Muscle layer of duodenum (tissue), 2 donors: ENCODE results near the gene BRD9.
"Not testable (repeated sequence)": the region's sequence is repeated elsewhere in the genome, so short reads cannot be mapped to it uniquely, and the experiment has no call there.

Source experiments
- H3K27ac ChIP-seq: one replicate; pipeline ENCODE4 v1.7.0; 2013; ENCODE audit warnings: mild to moderate bottlenecking, low read length
- H3K27me3 ChIP-seq: one replicate; pipeline ENCODE4 v1.7.0; 2013; ENCODE audit warnings: low read depth, mild to moderate bottlenecking, control low read depth, low read length
- H3K36me3 ChIP-seq, 2 donors: one replicate each; pipeline ENCODE4 v1.7.0; 2013; ENCODE audit warnings: low read length in 2 of 2, control low read depth in 1 of 2, mild to moderate bottlenecking in 1 of 2; ENCODE audit not compliant: insufficient read depth in 2 of 2, control insufficient read depth in 1 of 2
- H3K4me1 ChIP-seq, 2 donors: one replicate each; pipeline ENCODE4 v1.7.0; 2013; ENCODE audit warnings: low read length in 2 of 2, mild to moderate bottlenecking in 2 of 2, control low read depth in 1 of 2, moderate library complexity in 1 of 2; ENCODE audit not compliant: insufficient read depth in 2 of 2, control insufficient read depth in 1 of 2
- H3K4me3 ChIP-seq, 2 donors: one replicate each; pipeline ENCODE4 v1.7.0; 2013; ENCODE audit warnings: low read length in 2 of 2, low read depth in 1 of 2, mild to moderate bottlenecking in 1 of 2
- H3K9me3 ChIP-seq, 2 donors: one replicate each; pipeline ENCODE4 v1.7.0; 2013; ENCODE audit warnings: low read length in 2 of 2, control low read depth in 1 of 2, mild to moderate bottlenecking in 1 of 2; ENCODE audit not compliant: control insufficient read depth in 1 of 2
- donor health status: healthy.

BRD9 gene

DNA sequence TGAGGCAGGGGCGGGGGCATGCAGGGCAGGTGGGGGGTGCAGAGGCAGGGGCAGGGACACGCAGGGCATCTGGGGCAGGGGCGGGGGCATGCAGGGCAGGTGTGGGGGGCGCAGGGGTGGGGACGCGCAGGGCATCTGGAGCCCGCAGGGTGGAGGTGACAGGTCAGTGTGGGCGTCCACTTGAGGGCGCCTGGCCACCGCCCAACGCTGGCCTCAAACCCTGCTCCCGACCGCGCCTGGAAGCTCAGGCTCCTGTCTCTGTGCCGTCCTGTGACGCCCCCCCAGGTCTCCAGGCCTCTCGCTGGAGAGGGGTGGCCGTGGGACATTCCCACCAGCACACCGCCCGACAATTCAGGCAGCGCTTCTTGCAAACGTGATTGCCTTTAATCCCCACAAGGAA lies 48.7 kb downstream of the BRD9 start:
- not testable (repeated sequence) for H3K27ac ChIP-seq, H3K9me3 ChIP-seq, H3K4me3 ChIP-seq, H3K4me1 ChIP-seq, H3K27me3 ChIP-seq, H3K36me3 ChIP-seq

DNA sequence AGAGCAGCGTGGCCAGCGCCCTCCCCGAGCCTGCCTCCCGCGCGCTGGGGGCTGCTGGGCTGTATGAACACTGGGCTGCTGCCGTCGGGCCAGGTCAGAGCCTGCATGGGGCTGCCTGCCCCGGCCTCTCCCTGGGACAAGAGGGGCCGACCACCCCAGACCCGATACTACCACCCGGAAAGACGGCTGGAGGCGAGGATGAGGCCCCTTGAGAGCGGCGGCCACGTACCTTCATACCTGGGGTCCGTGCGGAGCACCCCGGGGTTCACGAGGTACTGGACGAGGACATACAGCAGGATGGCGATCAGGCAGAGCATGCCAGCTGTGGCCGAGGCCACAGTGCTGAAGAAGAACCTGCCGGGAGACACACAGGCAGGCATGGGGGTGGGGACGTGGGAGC lies 49.2 kb downstream of the BRD9 start:
- not testable (repeated sequence) for H3K9me3 ChIP-seq, H3K27me3 ChIP-seq, H3K4me3 ChIP-seq, H3K4me1 ChIP-seq, H3K36me3 ChIP-seq, H3K27ac ChIP-seq

DNA sequence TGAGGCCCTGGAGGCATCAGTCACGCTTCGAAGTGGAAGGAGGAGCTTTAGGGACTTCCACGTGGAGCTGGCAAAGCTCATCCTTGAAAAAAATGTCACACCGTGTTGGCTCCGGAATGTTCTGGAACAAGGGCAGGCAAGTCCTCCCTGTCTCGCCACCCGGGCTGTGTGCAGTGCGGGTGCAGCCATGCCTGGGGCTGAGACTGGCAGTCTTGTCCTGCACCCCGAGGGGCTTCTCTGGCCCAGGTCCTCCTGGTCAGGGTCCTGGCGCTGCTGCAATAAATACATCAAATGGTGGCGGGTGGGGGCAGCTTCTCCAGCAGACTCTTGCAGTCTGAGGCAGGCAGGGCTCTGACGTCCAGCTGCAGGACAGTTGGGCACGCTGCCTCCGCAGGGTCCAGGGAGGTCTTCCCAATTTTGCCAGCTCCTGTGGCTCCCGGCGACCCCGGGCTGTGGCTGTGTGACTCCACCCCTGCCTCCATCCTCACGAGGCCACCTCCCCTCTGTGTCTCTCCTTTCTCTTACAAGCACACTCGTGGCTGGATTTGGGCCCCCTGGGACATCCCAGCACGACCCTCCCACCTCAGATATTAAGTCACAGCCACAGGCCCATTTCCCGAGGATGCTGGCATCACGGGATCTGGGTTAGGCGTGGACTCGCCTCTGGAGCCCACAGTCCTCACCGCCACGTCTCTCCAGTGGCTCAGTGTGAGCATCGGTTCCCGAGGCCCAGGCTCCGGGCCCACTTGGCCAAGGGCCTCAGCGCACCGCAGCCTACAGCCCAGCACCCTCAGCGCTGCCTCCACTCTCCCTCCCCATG lies 50.0 kb downstream of the BRD9 start:
- not testable (repeated sequence) for H3K9me3 ChIP-seq, H3K27ac ChIP-seq, H3K27me3 ChIP-seq, H3K4me1 ChIP-seq, H3K36me3 ChIP-seq, H3K4me3 ChIP-seq

DNA sequence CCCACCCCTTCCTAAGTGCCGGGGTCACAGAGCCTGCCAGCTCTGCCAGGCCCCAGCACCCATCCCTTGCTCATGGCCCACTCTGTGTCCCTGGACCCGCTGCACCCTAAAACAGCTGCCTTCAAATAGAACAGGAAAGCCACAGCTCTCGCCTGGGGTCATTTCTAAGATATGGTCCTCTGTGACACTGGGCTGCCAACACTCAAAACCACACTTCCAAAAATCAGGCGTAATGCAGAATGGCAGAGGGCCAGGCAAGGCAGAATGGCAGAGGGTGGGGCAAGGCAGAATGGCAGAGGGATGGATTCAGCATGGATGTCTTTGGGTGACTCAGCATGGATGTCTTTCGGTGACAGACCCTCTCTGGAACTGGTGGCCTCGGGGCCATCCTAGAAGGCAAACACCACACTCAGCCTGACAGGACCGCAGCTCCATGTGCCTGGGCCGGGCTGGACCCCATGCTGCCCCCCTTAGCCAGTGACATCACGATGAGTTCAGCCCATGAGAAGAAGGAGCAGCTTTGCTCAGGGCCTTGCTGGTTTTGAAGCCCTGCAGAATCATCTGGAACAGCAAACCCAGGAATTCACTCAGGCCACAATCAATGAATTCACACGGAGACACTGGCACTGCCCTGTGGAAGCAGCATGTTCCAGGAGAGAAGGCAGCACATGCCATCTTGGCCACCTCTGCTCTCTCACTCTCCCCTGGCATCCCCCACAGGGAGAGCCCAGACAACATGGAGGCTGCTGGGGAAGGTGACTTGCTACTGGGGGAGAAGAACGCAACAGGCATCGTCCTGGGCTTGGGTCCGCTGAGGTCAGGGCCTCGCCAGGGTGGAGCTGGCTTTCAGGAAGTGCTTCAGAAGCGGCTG lies 50.8 kb downstream of the BRD9 start:
- H3K9me3 ChIP-seq, H3K27ac ChIP-seq, H3K4me3 ChIP-seq, H3K4me1 ChIP-seq, H3K36me3 ChIP-seq, H3K27me3 ChIP-seq: not testable (repeated sequence)

DNA sequence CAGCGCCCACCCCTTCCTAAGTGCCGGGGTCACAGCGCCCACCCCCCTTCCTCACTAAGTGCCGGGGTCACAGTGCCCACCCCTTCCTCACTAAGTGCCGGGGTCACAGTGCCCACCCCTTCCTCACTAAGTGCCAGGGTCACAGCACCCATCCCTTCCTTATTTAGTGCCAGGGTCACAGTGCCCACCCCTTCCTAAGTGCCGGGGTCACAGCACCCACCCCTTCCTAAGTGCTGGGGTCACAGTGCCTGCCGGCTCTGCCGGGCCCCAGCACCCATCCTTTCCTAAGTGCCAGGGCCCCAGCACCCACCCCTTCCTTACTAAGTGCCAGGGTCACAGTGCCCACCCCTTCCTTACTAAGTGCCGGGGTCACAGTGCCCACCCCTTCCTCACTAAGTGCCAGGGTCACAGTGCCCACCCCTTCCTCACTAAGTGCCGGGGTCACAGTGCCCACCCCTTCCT lies 51.6 kb downstream of the BRD9 start:
- not testable (repeated sequence) for H3K36me3 ChIP-seq, H3K4me3 ChIP-seq, H3K4me1 ChIP-seq, H3K9me3 ChIP-seq, H3K27me3 ChIP-seq, H3K27ac ChIP-seq

DNA sequence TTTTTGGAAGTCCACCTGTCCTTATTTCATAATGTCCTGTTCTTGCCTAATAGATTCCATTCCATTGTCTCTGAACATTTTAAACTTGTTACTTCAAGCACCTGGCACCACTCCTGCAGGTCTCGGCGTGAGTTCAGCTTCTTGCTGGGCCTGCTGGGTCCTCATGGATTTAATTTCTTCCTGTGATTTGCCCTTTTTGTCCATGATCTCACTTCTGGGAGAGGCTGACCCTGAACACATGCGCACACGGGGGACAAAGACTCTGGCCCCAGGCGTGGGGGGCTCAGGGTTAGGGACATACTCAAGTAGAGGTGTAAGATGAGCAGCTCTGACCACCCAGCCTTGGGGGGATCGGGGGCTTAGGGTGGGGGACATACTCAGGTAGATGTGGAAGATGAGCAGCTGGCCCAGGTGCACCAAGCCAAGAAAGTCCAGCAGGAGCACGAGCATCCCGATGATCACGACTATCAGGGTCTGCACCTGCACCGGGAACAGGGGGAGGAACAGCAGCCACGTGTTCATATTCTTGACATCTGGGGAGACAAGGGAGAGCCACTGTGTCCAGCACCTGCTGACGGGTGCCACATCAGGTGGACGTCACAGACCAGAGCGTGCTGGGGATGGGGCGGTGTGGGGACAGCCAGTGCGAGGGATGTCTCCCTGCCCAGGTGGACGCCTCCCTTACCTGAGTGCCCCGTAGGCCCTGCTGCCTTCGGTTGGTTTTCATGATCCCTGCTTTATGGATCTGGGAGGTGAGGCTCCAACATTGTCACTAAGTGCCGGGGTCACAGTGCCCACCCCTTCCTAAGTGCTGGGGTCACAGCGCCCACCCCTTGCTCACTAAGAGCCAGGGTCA lies 52.3 kb downstream of the BRD9 start:
- not testable (repeated sequence) for H3K36me3 ChIP-seq, H3K9me3 ChIP-seq, H3K4me1 ChIP-seq, H3K4me3 ChIP-seq, H3K27me3 ChIP-seq, H3K27ac ChIP-seq

DNA sequence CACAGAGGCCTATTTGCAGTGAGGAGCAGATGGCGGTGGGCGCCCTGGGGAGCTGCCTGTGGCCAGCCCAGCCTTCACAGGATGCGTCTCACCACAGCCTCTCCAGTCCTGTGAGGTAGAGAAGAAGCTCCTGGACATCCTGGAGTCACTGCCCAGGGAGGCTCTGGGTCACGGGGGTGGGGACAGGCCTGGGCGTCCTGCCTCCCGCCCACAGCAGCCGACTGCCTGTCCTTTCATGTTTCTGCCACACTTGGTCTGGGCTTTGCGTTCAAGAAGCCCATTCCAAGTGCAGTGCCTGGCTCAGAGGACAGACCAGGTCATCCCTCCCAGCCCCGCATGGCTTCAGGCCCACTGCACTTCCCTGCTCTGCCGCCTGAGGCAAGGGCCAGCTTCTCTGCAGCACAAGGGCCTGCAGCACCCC lies 54.2 kb downstream of the BRD9 start:
- H3K36me3 ChIP-seq, H3K27me3 ChIP-seq, H3K9me3 ChIP-seq, H3K4me3 ChIP-seq, H3K27ac ChIP-seq, H3K4me1 ChIP-seq: not testable (repeated sequence)

DNA sequence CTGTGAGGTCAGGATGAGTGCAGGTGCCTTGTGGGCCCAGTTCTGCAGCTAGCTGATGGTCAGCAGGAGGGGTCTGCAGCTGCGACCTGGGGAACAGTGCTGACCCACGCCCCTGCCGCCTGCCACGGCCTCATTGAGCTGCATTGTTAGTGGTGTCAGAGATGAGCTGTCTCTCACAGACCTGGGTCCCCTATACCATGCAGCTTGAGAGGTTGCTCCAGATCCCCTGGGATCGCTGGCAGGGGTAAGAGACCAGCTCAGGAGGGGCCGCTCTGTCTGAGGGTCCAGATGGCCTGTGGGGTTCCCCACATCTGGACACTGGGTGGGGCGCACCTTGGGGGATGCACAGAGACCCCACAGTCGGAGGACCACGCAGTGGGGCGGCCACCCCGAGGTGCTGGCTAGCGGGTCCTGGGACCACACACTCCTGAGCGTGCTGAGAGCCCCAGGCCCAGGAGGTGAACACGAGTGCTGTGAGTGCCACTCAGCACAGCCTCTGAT lies 54.9 kb downstream of the BRD9 start:
- not testable (repeated sequence) for H3K27ac ChIP-seq, H3K4me3 ChIP-seq, H3K36me3 ChIP-seq, H3K27me3 ChIP-seq, H3K9me3 ChIP-seq, H3K4me1 ChIP-seq

DNA sequence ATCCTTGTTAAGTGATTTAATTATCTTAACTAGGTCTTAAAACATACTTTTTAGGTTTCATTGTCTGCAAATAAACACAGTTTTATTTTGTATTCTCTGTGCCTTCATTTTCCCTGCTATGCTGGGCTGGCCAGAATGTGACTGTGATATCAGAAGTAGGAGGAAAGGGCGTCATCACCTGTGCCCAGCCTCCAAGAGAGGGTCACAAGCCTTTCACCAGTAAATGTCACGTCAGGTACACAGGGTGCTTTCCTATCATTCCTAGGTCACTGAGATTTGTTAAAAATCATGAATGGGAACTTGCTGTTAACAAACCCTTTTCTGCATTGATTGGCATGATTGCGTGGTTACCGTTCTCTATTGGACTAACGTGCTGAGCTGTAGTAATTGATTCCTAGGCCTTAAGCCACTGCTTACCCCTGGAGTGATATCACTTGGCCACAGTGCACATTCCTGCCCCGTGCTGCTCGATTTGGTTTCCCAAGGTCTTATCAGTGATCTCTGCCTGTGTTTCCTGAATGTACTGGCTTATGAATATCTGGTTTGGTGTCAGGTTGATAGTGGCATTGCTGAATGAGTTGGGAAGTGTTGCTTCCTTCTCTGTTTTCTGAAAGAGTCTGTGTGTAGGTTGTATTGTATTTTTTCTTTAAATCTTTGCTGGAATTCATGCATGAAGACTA lies 56.5 kb downstream of the BRD9 start:
- not testable (repeated sequence) for H3K9me3 ChIP-seq, H3K36me3 ChIP-seq, H3K27ac ChIP-seq, H3K4me3 ChIP-seq, H3K27me3 ChIP-seq, H3K4me1 ChIP-seq

DNA sequence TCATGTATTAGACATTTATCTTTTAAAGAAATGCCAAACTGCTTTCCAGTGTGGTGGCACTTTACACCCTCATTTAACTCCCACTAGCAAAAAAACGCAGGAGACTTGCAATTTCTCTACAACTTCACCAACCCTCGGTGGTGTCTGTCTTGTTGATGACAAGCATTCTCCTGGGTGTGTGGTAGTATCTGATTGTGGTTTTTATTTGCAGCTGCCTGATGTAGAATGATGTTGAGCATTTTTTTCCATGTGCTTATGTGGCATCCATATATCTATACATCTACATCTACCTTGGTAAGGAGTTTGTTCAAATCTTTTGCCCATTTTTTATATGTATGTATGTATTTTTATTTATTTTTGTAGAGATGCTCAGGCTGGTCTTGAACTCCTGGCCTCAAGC lies 58.6 kb downstream of the BRD9 start:
- H3K4me1 ChIP-seq, H3K36me3 ChIP-seq, H3K4me3 ChIP-seq, H3K27ac ChIP-seq, H3K9me3 ChIP-seq, H3K27me3 ChIP-seq: not testable (repeated sequence)

DNA sequence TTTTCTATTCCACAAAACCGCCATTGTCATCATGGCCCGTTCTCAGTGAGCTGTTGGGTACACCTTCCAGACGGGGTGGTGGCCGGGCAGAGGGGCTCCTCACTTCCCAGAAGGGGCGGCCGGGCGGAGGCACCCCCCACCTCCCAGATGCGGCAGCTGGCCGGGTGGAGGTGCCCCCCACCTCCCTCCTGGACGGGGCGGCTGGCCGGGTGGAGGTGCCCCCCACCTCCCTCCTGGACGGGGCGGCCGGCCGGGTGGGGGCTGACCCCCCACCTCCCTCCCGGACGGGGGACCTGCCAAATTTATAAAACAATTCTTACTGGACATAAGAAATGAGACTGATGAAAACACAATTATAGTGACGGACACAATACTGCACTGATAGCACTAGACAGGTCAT lies 64.4 kb downstream of the BRD9 start:
- H3K9me3 ChIP-seq, H3K27ac ChIP-seq, H3K4me1 ChIP-seq, H3K4me3 ChIP-seq, H3K36me3 ChIP-seq, H3K27me3 ChIP-seq: not testable (repeated sequence)
